ENCODE results near the gene PTPRD.

- TF ChIP-seq, protein P1, sequence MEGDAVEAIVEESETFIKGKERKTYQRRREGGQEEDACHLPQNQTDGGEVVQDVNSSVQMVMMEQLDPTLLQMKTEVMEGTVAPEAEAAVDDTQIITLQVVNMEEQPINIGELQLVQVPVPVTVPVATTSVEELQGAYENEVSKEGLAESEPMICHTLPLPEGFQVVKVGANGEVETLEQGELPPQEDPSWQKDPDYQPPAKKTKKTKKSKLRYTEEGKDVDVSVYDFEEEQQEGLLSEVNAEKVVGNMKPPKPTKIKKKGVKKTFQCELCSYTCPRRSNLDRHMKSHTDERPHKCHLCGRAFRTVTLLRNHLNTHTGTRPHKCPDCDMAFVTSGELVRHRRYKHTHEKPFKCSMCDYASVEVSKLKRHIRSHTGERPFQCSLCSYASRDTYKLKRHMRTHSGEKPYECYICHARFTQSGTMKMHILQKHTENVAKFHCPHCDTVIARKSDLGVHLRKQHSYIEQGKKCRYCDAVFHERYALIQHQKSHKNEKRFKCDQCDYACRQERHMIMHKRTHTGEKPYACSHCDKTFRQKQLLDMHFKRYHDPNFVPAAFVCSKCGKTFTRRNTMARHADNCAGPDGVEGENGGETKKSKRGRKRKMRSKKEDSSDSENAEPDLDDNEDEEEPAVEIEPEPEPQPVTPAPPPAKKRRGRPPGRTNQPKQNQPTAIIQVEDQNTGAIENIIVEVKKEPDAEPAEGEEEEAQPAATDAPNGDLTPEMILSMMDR (IDR thresholded peaks at IDR 0.05 in 4 of 5, conservative IDR thresholded peaks at IDR 0.05 in 1 of 5) = no peak
- no peak for TF ChIP-seq POLR2A (IDR thresholded peaks at IDR 0.05)
Measured at GRCh38 chr9:9257999-9258498, 1354.8 kb downstream of the PTPRD start.
